DOHH2 (cell line): ENCODE data around the gene MFN1.

Experiments used
- H3F3A ChIP-seq: fragments of 200-600 bp; sonication (generic), shearing (Covaris generic); 2 replicates; pipeline ENCODE4 v1.6.0; 2016; ENCODE audit warnings: antibody characterized with exemption, mild to moderate bottlenecking; ENCODE audit not compliant: control insufficient read depth, insufficient read depth
- H3K27ac ChIP-seq: fragments of 200-600 bp; sonication (generic); 2 replicates; pipeline ENCODE4 v1.5.1; 2014; ENCODE audit warnings: low read depth, mild to moderate bottlenecking, low read length, moderate library complexity
- H3K27me3 ChIP-seq: fragments of 200-600 bp; sonication (generic); 2 replicates; pipeline ENCODE4 v1.6.1; 2014; ENCODE audit warnings: mild to moderate bottlenecking, low read length, mixed read lengths; ENCODE audit not compliant: control insufficient read depth
- H3K36me3 ChIP-seq: fragments of 200-600 bp; sonication (generic); 2 replicates; pipeline ENCODE4 v1.6.1; 2014; ENCODE audit warnings: mild to moderate bottlenecking, low read length, moderate library complexity, mixed read lengths; ENCODE audit not compliant: control insufficient read depth
- H3K4me1 ChIP-seq: fragments of 200-600 bp; sonication (generic); 2 replicates; pipeline ENCODE4 v1.6.1; 2014; ENCODE audit warnings: mild to moderate bottlenecking, low read length, mixed read lengths; ENCODE audit not compliant: control insufficient read depth
- H3K4me2 ChIP-seq: fragments of 200-600 bp; sonication (generic); 2 replicates; pipeline ENCODE4 v1.6.0; 2014; ENCODE audit warnings: mild to moderate bottlenecking, low read length, moderate library complexity
- H3K4me3 ChIP-seq: fragments of 200-600 bp; sonication (generic); 2 replicates; pipeline ENCODE4 v1.5.1; 2014; ENCODE audit warnings: mild to moderate bottlenecking, low read length, mixed read lengths
- H3K79me2 ChIP-seq: fragments of 200-600 bp; sonication (generic); 2 replicates; pipeline ENCODE4 v1.6.1; 2014; ENCODE audit warnings: mild to moderate bottlenecking, low read length, mixed read lengths; ENCODE audit not compliant: control insufficient read depth
- H3K9me2 ChIP-seq: fragments of 200-600 bp; sonication (generic); replicated peaks from 2 replicates; pipeline ENCODE4 v1.6.1; 2014; ENCODE audit warnings: mild to moderate bottlenecking, low read length, mixed read lengths; ENCODE audit not compliant: control insufficient read depth
- H3K9me3 ChIP-seq: fragments of 200-600 bp; sonication (generic); 2 replicates; pipeline ENCODE4 v1.6.1; 2014; ENCODE audit warnings: antibody characterized with exemption, low read length, mixed read lengths; ENCODE audit not compliant: control insufficient read depth, insufficient read depth
- H4K20me1 ChIP-seq: fragments of 200-600 bp; sonication (generic); 2 replicates; pipeline ENCODE4 v1.6.0; 2014; ENCODE audit warnings: low read depth, mild to moderate bottlenecking, antibody characterized with exemption, low read length, moderate library complexity; ENCODE audit not compliant: control insufficient read depth, insufficient read depth
- CTCF ChIP-seq: fragments of 200-600 bp; sonication (generic); IDR thresholded peaks from one replicate; pipeline ENCODE4 v1.5.1; 2014; ENCODE audit warnings: antibody characterized with exemption, mild to moderate bottlenecking, low read depth, low read length; ENCODE audit not compliant: poor library complexity, severe bottlenecking
- EZH2phosphoT487 ChIP-seq: fragments of 200-600 bp; sonication (generic); IDR thresholded peaks from 2 replicates; pipeline ENCODE4 v1.6.1; 2017; ENCODE audit warnings: borderline replicate concordance, mild to moderate bottlenecking, antibody characterized with exemption, low read length, moderate library complexity, mixed read lengths

The MFN1 gene

DNA sequence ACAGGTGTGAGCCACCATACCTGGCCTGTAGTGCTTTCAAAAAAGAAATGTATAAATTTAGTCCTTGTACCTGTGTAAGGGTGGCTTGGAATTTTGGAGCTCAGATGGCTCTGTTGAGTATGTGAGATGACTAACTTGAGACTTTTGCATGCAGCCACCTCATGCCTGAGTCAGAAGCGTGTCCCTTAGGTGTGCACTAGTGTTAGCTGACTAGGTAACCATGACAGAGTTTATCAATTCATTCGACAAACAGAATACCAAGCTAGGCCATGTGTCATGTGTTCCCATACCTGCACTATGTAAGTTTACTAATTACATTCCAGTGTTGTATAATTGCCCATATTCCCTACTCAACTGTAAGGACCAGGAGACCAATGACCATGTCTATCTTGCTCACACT lies 28.6 kb upstream of the MFN1 start:
- Histone ChIP-seq H3K9me3 (no peaks in the 10 kb centered on the region), H3K4me3 (no peak overlapping the region), H3K36me3 (peaks cover 9% of the 10 kb centered on the region), H3K4me2 (no peak overlapping the region), H3K27ac (no peak overlapping the region), H3K79me2 (peaks cover 17% of the 10 kb centered on the region), H3K9me2 (no peaks in the 10 kb centered on the region), H4K20me1 (no peaks in the 10 kb centered on the region), H3K27me3 (no peaks in the 10 kb centered on the region), H3F3A (no peaks in the 10 kb centered on the region), H3K4me1 (peaks cover 23% of the 10 kb centered on the region)
- TF ChIP-seq EZH2phosphoT487: no peak
- TF ChIP-seq CTCF: no peak

DNA sequence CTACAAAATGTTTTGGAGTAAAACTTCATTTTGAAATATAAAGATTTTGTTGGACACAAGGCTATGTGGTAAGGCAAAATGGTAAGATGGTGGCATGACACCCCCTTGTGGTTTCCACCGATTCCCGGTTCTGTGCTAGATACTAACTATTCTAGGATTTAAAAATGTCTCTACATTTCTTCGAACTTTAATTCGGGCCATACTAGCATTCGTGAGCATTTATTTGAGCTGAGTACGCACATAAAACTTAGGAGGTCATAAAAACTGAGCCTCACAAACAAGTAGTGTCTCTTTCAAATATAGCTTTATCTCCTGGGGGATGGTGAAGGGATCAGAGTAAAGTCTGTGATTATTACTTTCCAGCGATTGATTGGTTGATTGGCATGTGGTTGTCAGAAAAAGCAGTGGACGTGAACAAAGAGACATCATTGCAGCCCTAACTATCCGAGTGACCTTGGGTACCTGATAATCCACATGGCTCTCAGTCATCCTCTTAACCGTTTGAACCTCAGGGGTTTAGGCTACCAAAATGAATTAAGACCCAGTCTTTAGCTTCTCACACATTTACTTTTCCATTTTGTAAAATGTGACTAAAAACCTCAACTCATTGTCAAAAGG lies 25.7 kb upstream of the MFN1 start:
- H3K9me2 ChIP-seq: no peaks in the 10 kb centered on the region
- H3K9me3 ChIP-seq: no peaks in the 10 kb centered on the region
- peak overlapping the region; percentile 85 for H3K4me3 ChIP-seq
- peaks cover 37% of the 10 kb centered on the region for H3K36me3 ChIP-seq
- H3K27ac ChIP-seq: no peak overlapping the region
- no peaks in the 10 kb centered on the region for H3F3A ChIP-seq
- peak overlapping the region; percentile 83 for H3K4me2 ChIP-seq
- H3K79me2 ChIP-seq: peaks cover 46% of the 10 kb centered on the region
- peaks cover 27% of the 10 kb centered on the region for H3K4me1 ChIP-seq
- H4K20me1 ChIP-seq: peaks cover 4% of the 10 kb centered on the region; the same call in 1 of the 2 replicates
- TF ChIP-seq CTCF (peak; percentile 54), EZH2phosphoT487 (no peak)
- no peaks in the 10 kb centered on the region for H3K27me3 ChIP-seq

DNA sequence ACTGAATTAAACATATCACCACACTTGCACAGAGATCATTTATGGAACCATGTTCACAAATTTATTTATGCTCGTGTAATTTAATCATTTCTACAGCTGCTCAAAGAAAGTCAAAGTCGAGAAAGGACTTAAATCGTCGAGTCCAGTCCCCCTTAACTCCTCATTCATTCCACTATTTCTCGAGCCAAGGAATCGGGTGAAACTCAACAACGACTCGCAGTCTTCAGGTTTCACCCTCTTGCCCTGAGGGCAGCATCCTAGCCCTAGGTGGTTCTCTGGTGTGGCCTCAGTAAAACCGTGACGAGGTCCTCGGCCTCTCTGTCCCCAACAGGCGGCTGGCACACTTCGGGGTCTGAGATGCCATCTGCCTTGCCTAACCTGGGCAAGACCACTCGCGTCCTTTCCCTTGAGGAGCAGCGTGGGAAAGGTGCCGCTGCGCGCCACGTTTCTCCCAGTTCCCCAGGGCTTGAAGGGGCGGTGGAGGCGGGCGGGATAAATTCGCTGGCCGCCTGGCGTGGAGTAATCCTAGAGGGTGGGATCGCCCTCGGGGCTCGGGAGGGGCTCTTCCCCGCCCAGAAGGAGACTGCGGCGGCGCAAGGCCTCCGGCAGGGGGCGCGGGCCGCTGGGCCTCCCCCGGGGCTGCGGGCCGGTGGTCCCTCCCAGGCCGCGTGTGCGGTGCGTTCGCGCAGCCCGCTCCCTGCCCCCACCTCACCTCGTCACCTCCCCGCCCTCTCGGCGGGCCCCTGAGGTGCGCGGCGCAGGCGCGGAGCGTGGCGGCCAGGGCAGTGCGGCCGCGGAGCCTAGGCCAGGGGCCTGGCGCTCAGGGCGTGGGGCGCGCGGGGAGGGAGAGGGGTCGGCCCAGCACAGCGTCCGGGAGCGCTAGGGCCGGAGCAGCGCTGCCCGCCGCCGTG lies 25.0 kb upstream of the MFN1 start, which contains the start of gene ZNF639:
TSS of gene ZNF639 (plus strand) at position 746 of the 911 bp plus-strand sequence. CDS start 5,263 bp downstream, outside the sequence.
- Histone ChIP-seq H4K20me1 (peaks cover 9% of the 10 kb centered on the region; the same call in 1 of the 2 replicates), H3F3A (peaks cover 2% of the 10 kb centered on the region), H3K4me3 (peak within 1 kb of the TSS; percentile 85), H3K79me2 (peaks cover 54% of the 10 kb centered on the region), H3K4me1 (peaks cover 27% of the 10 kb centered on the region), H3K36me3 (peaks cover 43% of the 10 kb centered on the region), H3K27me3 (no peaks in the 10 kb centered on the region), H3K4me2 (peak within 1 kb of the TSS; percentile 83), H3K9me3 (no peaks in the 10 kb centered on the region), H3K27ac (peak within 1 kb of the TSS; percentile 68), H3K9me2 (no peaks in the 10 kb centered on the region)
- peak; percentile 83 for TF ChIP-seq CTCF
- no peak for TF ChIP-seq EZH2phosphoT487
